PC-9 (cell line): ENCODE results near the gene RPTOR.

ENCODE experiments used
- CTCF ChIP-seq: fragments of 200-600 bp; sonication (generic); conservative IDR thresholded peaks from 2 replicates; pipeline ENCODE4 v1.6.1; 2017; ENCODE audit warnings: mixed run types, antibody characterized with exemption, mild to moderate bottlenecking, moderate library complexity
- EZH2 ChIP-seq: fragments of 200-600 bp; sonication (generic); IDR thresholded peaks from 2 replicates; pipeline ENCODE4 v1.8.0; 2017; ENCODE audit warnings: antibody characterized with exemption, low read depth

- TF ChIP-seq CTCF (no peak), EZH2 (no peak)
Observed at GRCh38 chr17:80497726-80498241, 46.9 kb upstream of the RPTOR start.
